ENCODE results near the gene TIMP3.

The TIMP3 gene

GRCh38 chr22:32785321-32786026 lies 16.0 kb upstream of the TIMP3 start:
- DNase-seq (ENCODE audit: low read depth in 2 of 2), result no peak

- DNase-seq (ENCODE audit: low read depth in 2 of 2), result no peak
Measured at GRCh38 chr22:32786027-32786418, 15.5 kb upstream of the TIMP3 start.

- DNase-seq (ENCODE audit: low read depth in 2 of 2), result no peak
Measured at GRCh38 chr22:32788904-32789624, 12.4 kb upstream of the TIMP3 start.

GRCh38 chr22:32789797-32790620 lies 11.5 kb upstream of the TIMP3 start:
- DNase-seq (ENCODE audit: low read depth in 2 of 2), result no peak

GRCh38 chr22:32791056-32791455 lies 10.4 kb upstream of the TIMP3 start:
- no peak for DNase-seq (ENCODE audit: low read depth in 2 of 2)

GRCh38 chr22:32791485-32791884 lies 10.0 kb upstream of the TIMP3 start:
- no peak for DNase-seq (ENCODE audit: low read depth in 2 of 2)

- DNase-seq (ENCODE audit: low read depth in 2 of 2), result no peak
Measured at GRCh38 chr22:32793589-32793988, 7.9 kb upstream of the TIMP3 start.

GRCh38 chr22:32794449-32795213 lies 6.9 kb upstream of the TIMP3 start:
- DNase-seq (ENCODE audit: low read depth in 2 of 2), result no peak

GRCh38 chr22:32795214-32795596 lies 6.3 kb upstream of the TIMP3 start:
- no peak for DNase-seq (ENCODE audit: low read depth in 2 of 2)

GRCh38 chr22:32796865-32797573 lies 4.5 kb upstream of the TIMP3 start:
- peak; percentile 31 to 50 for DNase-seq (ENCODE audit: low read depth in 2 of 2)

GRCh38 chr22:32799496-32799895 lies 2.0 kb upstream of the TIMP3 start:
- DNase-seq (ENCODE audit: low read depth in 2 of 2), result no peak

GRCh38 chr22:32800158-32800882 lies 1.2 kb upstream of the TIMP3 start:
- DNase-seq (ENCODE audit: low read depth in 2 of 2), result no peak

GRCh38 chr22:32800994-32801536 lies 440 bp upstream of the TIMP3 start:
- no peak for DNase-seq (ENCODE audit: low read depth in 2 of 2)

GRCh38 chr22:32802237-32802765 lies 796 bp downstream of the TIMP3 start:
- DNase-seq (ENCODE audit: low read depth in 2 of 2), result no peak

- DNase-seq (ENCODE audit: low read depth in 2 of 2), result no peak
Measured at GRCh38 chr22:32803020-32803737, 1.7 kb downstream of the TIMP3 start.

GRCh38 chr22:32803738-32804435 lies 2.4 kb downstream of the TIMP3 start:
- no peak for DNase-seq (ENCODE audit: low read depth in 2 of 2)

- no peak for DNase-seq (ENCODE audit: low read depth in 2 of 2)
Measured at GRCh38 chr22:32804531-32805360, 3.2 kb downstream of the TIMP3 start.
